A549 (cell line): ENCODE measurements around the gene ARL6IP6.

Experiments
- CTCF ChIP-seq: fragments of >200 bp; sonication (Bioruptor Twin); formaldehyde crosslinking; IDR thresholded peaks from 3 replicates; pipeline ENCODE4 v1.5.1; 2016
- EHF ChIP-seq: fragments of 250-450 bp; sonication (Bioruptor Pico); IDR thresholded peaks from 2 replicates; pipeline ENCODE4 v1.5.0; 2020; ENCODE audit warnings: mild to moderate bottlenecking
- ELK1 ChIP-seq: fragments of 150-350 bp; IDR thresholded peaks from 2 replicates; pipeline ENCODE4 v1.6.1; 2014; ENCODE audit warnings: low read depth, mild to moderate bottlenecking, low read length
- EP300 ChIP-seq, 2 experiments: fragments of >200 bp; sonication (Bioruptor Twin); formaldehyde crosslinking; IDR thresholded peaks; 2 replicates in 1 of 2; 3 replicates in 1 of 2; pipeline ENCODE4 v1.6.1; 2016 to 2017
- ESRRA ChIP-seq: fragments of 150-350 bp; IDR thresholded peaks from 2 replicates; pipeline ENCODE4 v1.6.1; 2014; ENCODE audit warnings: mild to moderate bottlenecking, low read length, borderline replicate concordance
- FOSL2 ChIP-seq, 2 experiments: fragments of 450-650 bp in 1 of 2; fragments of >200 bp in 1 of 2; sonication (Bioruptor Twin) in 1 of 2; formaldehyde crosslinking; IDR thresholded peaks; 2 replicates each; pipeline versions ENCODE4 v1.5.0 to v1.6.1; 2016 to 2020; ENCODE audit warnings: mild to moderate bottlenecking in 1 of 2, moderate library complexity in 1 of 2
- POLR2A ChIP-seq: IDR thresholded peaks from 2 replicates; pipeline ENCODE4 v1.6.1; 2012; ENCODE audit warnings: mild to moderate bottlenecking, low read length
- POLR2AphosphoS2 ChIP-seq: conservative IDR thresholded peaks from 2 replicates; pipeline ENCODE4 v1.6.1; 2012; ENCODE audit warnings: low read length, improper control_type of control experiment, inconsistent platforms
- SREBF2 ChIP-seq: fragments of 450-650 bp; IDR thresholded peaks from 2 replicates; pipeline ENCODE4 v1.6.1; 2014; ENCODE audit warnings: mild to moderate bottlenecking, moderate library complexity

- TF ChIP-seq EP300 (IDR thresholded peaks at IDR 0.05) = no peak
- TF ChIP-seq POLR2AphosphoS2 = no peak
- no peak for TF ChIP-seq CTCF
- no peak for TF ChIP-seq FOSL2 (IDR thresholded peaks at IDR 0.05)
- TF ChIP-seq FOSL2 (CRISPR knock-in tag; IDR thresholded peaks at IDR 0.05) = no peak
- no peak for TF ChIP-seq ELK1
- TF ChIP-seq POLR2A = no peak
- no peak for TF ChIP-seq SREBF2
- TF ChIP-seq EHF (CRISPR knock-in tag) = no peak
- no peak for TF ChIP-seq ESRRA
These were observed 17.2 kb upstream of the ARL6IP6 start for GRCh38 chr2:152701198-152701597.
